Cerebellar nuclear complex (tissue), 1 donor: ENCODE measurements around the gene CREB5.

Source experiments
- DNase-seq, 2 experiments: peaks; one replicate each; lab custom pipeline; 2025; lab: John Stamatoyannopoulos, UW

The CREB5 gene

GRCh38 chr7:28516390-28517172 is 104.3 kb downstream of the CREB5 start:
- DNase-seq: no peak

- DNase-seq: no peak
Measured at GRCh38 chr7:28517206-28517605, 104.9 kb downstream of the CREB5 start.

- no peak for DNase-seq
Measured at GRCh38 chr7:28517606-28518005, 105.3 kb downstream of the CREB5 start.

GRCh38 chr7:28520074-28521015 is 108.0 kb downstream of the CREB5 start:
- DNase-seq: no peak

- DNase-seq: no peak
Measured at GRCh38 chr7:28524978-28525377, 112.7 kb downstream of the CREB5 start.

- DNase-seq: no peak
Measured at GRCh38 chr7:28528899-28529298, 116.6 kb downstream of the CREB5 start.

GRCh38 chr7:28529755-28530154 is 117.4 kb downstream of the CREB5 start:
- no peak for DNase-seq

GRCh38 chr7:28530175-28530802 is 118.0 kb downstream of the CREB5 start:
- no peak for DNase-seq

- DNase-seq: no peak
Measured at GRCh38 chr7:28530803-28531175, 118.5 kb downstream of the CREB5 start.

- no peak for DNase-seq
Measured at GRCh38 chr7:28531291-28531690, 119.0 kb downstream of the CREB5 start.

GRCh38 chr7:28532181-28532580 is 119.9 kb downstream of the CREB5 start:
- DNase-seq: no peak

GRCh38 chr7:28533267-28533666 is 120.9 kb downstream of the CREB5 start:
- no peak for DNase-seq

- no peak for DNase-seq
Measured at GRCh38 chr7:28533731-28534531, 121.6 kb downstream of the CREB5 start.

GRCh38 chr7:28536259-28536658 is 123.9 kb downstream of the CREB5 start:
- no peak for DNase-seq

- DNase-seq: no peak
Measured at GRCh38 chr7:28539289-28539981, 127.1 kb downstream of the CREB5 start.

- DNase-seq: no peak
Measured at GRCh38 chr7:28542410-28542809, 130.1 kb downstream of the CREB5 start.

GRCh38 chr7:28544453-28545117 is 132.3 kb downstream of the CREB5 start:
- DNase-seq: no peak

GRCh38 chr7:28546067-28546466 is 133.7 kb downstream of the CREB5 start:
- no peak for DNase-seq

GRCh38 chr7:28547115-28547514 is 134.8 kb downstream of the CREB5 start:
- no peak for DNase-seq

GRCh38 chr7:28548416-28548815 is 136.1 kb downstream of the CREB5 start:
- no peak for DNase-seq

- DNase-seq: no peak
Measured at GRCh38 chr7:28549998-28550397, 137.7 kb downstream of the CREB5 start.
